Measurements from ENCODE around the gene BICDL1.

The BICDL1 gene

GRCh38 chr12:120064054-120064940, 75.3 kb downstream of the BICDL1 start:
- Histone ChIP-seq H3K9me3 (ENCODE audit: control insufficient read depth, insufficient read depth, low read depth, low read length) (no peaks in the 10 kb centered on the region), H3K36me3 (ENCODE audit: control insufficient read depth in 2 of 2, insufficient read depth in 1 of 2, low read length in 2 of 2) (no peaks in the 10 kb centered on the region), H3K27ac (ENCODE audit: extremely low read depth, low read depth, low read length) (no peak overlapping the region), H3K4me3 (ENCODE audit: low read depth, low read length) (no peak overlapping the region), H3K4me1 (ENCODE audit: control insufficient read depth, insufficient read depth, low read length) (no peaks in the 10 kb centered on the region)
- TF ChIP-seq ZNF76 (tag by site-specific recombination; IDR thresholded peaks at IDR 0.05; ENCODE audit: borderline replicate concordance, low read depth) (no peak), BCL6B (tag by site-specific recombination; IDR thresholded peaks at IDR 0.05) (no peak), ZNF10 (tag by site-specific recombination; IDR thresholded peaks at IDR 0.05) (no peak), ZNF514 (tag by site-specific recombination; IDR thresholded peaks at IDR 0.05) (no peak), GLIS2 (tag by site-specific recombination; IDR thresholded peaks at IDR 0.05) (no peak), PRDM1 (tag by site-specific recombination; IDR thresholded peaks at IDR 0.05) (no peak), ZNF677 (tag by site-specific recombination; IDR thresholded peaks at IDR 0.05) (no peak), KLF10 (tag by site-specific recombination; IDR thresholded peaks at IDR 0.05) (no peak), ZNF24 (tag by site-specific recombination; IDR thresholded peaks at IDR 0.05) (no peak), ZNF701 (tag by site-specific recombination; IDR thresholded peaks at IDR 0.05) (no peak), PRDM4 (tag by site-specific recombination; IDR thresholded peaks at IDR 0.05) (no peak)
- ChIA-PET POLR2A (interaction anchor here (0.6 to 1.2 kb wide), 2 partner anchors 23 to 191 kb away, joined by 3 to 5 read pairs; no protein-coding TSS in a partner anchor), CTCF (no interaction called here)

- POLR2A ChIA-PET, result interaction anchor here (1.2 kb wide), 1 partner anchor 22 kb away, joined by 5 read pairs; no protein-coding TSS in a partner anchor
- Histone ChIP-seq H3K36me3 (ENCODE audit: control insufficient read depth in 2 of 2, insufficient read depth in 1 of 2, low read length in 2 of 2) (no peaks in the 10 kb centered on the region), H3K27ac (ENCODE audit: extremely low read depth, low read depth, low read length) (no peak overlapping the region), H3K4me1 (ENCODE audit: control insufficient read depth, insufficient read depth, low read length) (no peaks in the 10 kb centered on the region), H3K4me3 (ENCODE audit: low read depth, low read length) (no peak overlapping the region), H3K9me3 (ENCODE audit: control insufficient read depth, insufficient read depth, low read depth, low read length) (no peaks in the 10 kb centered on the region)
- CTCF ChIA-PET, result interaction anchor here (1.0 kb wide), 1 partner anchor 11 kb away, joined by 3 read pairs; no protein-coding TSS in a partner anchor
- no peak for TF ChIP-seq ZNF146 (tag by site-specific recombination; IDR thresholded peaks at IDR 0.05)
These were observed 76.4 kb downstream of the BICDL1 start for GRCh38 chr12:120065472-120065871.

GRCh38 chr12:120066341-120066740, 77.3 kb downstream of the BICDL1 start:
- CTCF ChIA-PET, result interaction anchor here (1.0 kb wide), 1 partner anchor 12 kb away, joined by 3 read pairs; no protein-coding TSS in a partner anchor
- POLR2A ChIA-PET, result no interaction called here
- no peak for TF ChIP-seq ZNF280D (tag by site-specific recombination; IDR thresholded peaks at IDR 0.05)
- no peak for TF ChIP-seq ZNF580 (tag by site-specific recombination; IDR thresholded peaks at IDR 0.05)
- no peak for TF ChIP-seq SETDB1 (IDR thresholded peaks at IDR 0.05; ENCODE audit: insufficient read length, low read length)
- TF ChIP-seq HIC1 (tag by site-specific recombination; IDR thresholded peaks at IDR 0.05), result no peak
- no peak for TF ChIP-seq ZNF37A (tag by site-specific recombination; IDR thresholded peaks at IDR 0.05)
- no peak for TF ChIP-seq ATF2 (tag by site-specific recombination; IDR thresholded peaks at IDR 0.05; ENCODE audit: low read depth)
- TF ChIP-seq ZNF776 (tag by site-specific recombination; IDR thresholded peaks at IDR 0.05; ENCODE audit: borderline replicate concordance), result no peak

More at GRCh38 chr12:120066341-120066740, 77.3 kb downstream of the BICDL1 start:
- Histone ChIP-seq H3K36me3 (ENCODE audit: control insufficient read depth in 2 of 2, insufficient read depth in 1 of 2, low read length in 2 of 2) (no peaks in the 10 kb centered on the region), H3K9me3 (ENCODE audit: control insufficient read depth, insufficient read depth, low read depth, low read length) (no peaks in the 10 kb centered on the region), H3K4me1 (ENCODE audit: control insufficient read depth, insufficient read depth, low read length) (no peaks in the 10 kb centered on the region), H3K4me3 (ENCODE audit: low read depth, low read length) (no peak overlapping the region), H3K27ac (ENCODE audit: extremely low read depth, low read depth, low read length) (no peak overlapping the region)
